Measurements from ENCODE around the gene CP. TPM values are rescaled to one million over a fixed set of nuclear protein-coding genes. Genes with fewer than 3 reads are reported as not detected.
A peak's percentile ranks its signal among the peaks of the same experiment; 100 is the strongest.

CP gene
- total and polyA plus RNA-seq, 9 of the 15 experiments (the other 6 are each of a cell fraction or from before 2014, with no cell fraction given), result 0.30 to 0.75 TPM; not detected in 7

DNA sequence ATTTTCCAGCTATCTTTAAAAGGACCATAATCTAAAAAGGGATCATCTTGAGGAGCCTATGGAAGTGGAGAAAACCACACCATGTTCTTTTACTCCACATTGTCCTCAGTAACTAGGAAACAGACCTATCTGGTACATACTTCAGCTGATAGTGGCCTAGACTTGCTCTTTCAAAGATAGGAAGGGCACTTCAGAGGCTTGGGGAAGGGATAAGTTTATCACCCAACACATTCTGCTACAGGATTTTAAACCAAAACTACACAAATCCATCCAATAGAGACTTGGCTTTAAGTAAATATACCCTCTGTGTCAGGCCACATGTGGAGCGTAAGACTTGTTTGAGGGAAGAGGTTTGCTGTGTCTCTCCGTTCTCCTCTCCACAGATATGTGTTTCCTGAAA lies 35.4 kb downstream of the CP start (continued):
- TF ChIP-seq, protein P1, sequence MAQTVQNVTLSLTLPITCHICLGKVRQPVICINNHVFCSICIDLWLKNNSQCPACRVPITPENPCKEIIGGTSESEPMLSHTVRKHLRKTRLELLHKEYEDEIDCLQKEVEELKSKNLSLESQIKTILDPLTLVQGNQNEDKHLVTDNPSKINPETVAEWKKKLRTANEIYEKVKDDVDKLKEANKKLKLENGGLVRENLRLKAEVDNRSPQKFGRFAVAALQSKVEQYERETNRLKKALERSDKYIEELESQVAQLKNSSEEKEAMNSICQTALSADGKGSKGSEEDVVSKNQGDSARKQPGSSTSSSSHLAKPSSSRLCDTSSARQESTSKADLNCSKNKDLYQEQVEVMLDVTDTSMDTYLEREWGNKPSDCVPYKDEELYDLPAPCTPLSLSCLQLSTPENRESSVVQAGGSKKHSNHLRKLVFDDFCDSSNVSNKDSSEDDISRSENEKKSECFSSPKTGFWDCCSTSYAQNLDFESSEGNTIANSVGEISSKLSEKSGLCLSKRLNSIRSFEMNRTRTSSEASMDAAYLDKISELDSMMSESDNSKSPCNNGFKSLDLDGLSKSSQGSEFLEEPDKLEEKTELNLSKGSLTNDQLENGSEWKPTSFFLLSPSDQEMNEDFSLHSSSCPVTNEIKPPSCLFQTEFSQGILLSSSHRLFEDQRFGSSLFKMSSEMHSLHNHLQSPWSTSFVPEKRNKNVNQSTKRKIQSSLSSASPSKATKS (CRISPR knock-in tag; IDR thresholded peaks at IDR 0.05), result no peak
- TF ChIP-seq BCOR (IDR thresholded peaks at IDR 0.05), result no peak
- TF ChIP-seq BCL6 (CRISPR knock-in tag; IDR thresholded peaks at IDR 0.05), result no peak
- no peak for TF ChIP-seq SMARCE1 (IDR thresholded peaks at IDR 0.05)
- peak; percentile 27; the same call in 1 of the 2 replicates for TF ChIP-seq ZBTB17 (CRISPR knock-in tag; IDR thresholded peaks at IDR 0.05)
- TF ChIP-seq DLX4 (CRISPR knock-in tag; IDR thresholded peaks at IDR 0.05), result no peak
- TF ChIP-seq, protein P2, sequence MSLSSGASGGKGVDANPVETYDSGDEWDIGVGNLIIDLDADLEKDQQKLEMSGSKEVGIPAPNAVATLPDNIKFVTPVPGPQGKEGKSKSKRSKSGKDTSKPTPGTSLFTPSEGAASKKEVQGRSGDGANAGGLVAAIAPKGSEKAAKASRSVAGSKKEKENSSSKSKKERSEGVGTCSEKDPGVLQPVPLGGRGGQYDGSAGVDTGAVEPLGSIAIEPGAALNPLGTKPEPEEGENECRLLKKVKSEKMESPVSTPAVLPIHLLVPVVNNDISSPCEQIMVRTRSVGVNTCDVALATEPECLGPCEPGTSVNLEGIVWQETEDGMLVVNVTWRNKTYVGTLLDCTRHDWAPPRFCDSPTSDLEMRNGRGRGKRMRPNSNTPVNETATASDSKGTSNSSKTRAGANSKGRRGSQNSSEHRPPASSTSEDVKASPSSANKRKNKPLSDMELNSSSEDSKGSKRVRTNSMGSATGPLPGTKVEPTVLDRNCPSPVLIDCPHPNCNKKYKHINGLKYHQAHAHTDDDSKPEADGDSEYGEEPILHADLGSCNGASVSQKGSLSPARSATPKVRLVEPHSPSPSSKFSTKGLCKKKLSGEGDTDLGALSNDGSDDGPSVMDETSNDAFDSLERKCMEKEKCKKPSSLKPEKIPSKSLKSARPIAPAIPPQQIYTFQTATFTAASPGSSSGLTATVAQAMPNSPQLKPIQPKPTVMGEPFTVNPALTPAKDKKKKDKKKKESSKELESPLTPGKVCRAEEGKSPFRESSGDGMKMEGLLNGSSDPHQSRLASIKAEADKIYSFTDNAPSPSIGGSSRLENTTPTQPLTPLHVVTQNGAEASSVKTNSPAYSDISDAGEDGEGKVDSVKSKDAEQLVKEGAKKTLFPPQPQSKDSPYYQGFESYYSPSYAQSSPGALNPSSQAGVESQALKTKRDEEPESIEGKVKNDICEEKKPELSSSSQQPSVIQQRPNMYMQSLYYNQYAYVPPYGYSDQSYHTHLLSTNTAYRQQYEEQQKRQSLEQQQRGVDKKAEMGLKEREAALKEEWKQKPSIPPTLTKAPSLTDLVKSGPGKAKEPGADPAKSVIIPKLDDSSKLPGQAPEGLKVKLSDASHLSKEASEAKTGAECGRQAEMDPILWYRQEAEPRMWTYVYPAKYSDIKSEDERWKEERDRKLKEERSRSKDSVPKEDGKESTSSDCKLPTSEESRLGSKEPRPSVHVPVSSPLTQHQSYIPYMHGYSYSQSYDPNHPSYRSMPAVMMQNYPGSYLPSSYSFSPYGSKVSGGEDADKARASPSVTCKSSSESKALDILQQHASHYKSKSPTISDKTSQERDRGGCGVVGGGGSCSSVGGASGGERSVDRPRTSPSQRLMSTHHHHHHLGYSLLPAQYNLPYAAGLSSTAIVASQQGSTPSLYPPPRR (CRISPR knock-in tag; IDR thresholded peaks at IDR 0.05; ENCODE audit: borderline replicate concordance), result no peak
- no peak for TF ChIP-seq ZNF507 (tag; conservative IDR thresholded peaks at IDR 0.05)
- TF ChIP-seq FOXM1 (IDR thresholded peaks at IDR 0.05; ENCODE audit: low read depth), result peak; percentile 57; the same call in 1 of the 2 replicates
- no peak for TF ChIP-seq FOXM1 (CRISPR knock-in tag; IDR thresholded peaks at IDR 0.05; ENCODE audit: low read depth)
- TF ChIP-seq, protein P3, sequence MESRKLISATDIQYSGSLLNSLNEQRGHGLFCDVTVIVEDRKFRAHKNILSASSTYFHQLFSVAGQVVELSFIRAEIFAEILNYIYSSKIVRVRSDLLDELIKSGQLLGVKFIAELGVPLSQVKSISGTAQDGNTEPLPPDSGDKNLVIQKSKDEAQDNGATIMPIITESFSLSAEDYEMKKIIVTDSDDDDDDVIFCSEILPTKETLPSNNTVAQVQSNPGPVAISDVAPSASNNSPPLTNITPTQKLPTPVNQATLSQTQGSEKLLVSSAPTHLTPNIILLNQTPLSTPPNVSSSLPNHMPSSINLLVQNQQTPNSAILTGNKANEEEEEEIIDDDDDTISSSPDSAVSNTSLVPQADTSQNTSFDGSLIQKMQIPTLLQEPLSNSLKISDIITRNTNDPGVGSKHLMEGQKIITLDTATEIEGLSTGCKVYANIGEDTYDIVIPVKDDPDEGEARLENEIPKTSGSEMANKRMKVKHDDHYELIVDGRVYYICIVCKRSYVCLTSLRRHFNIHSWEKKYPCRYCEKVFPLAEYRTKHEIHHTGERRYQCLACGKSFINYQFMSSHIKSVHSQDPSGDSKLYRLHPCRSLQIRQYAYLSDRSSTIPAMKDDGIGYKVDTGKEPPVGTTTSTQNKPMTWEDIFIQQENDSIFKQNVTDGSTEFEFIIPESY (CRISPR knock-in tag; IDR thresholded peaks at IDR 0.05), result no peak
- no peak for TF ChIP-seq ZBTB2 (IDR thresholded peaks at IDR 0.05)
- no peak for TF ChIP-seq KAT8 (IDR thresholded peaks at IDR 0.05; ENCODE audit: low read depth)
- TF ChIP-seq PTTG1 (tag; IDR thresholded peaks at IDR 0.05; ENCODE audit: low read depth), result no peak
- TF ChIP-seq SRSF9 (IDR thresholded peaks at IDR 0.05; ENCODE audit: borderline replicate concordance, low read depth, low read length), result no peak
- TF ChIP-seq ZNF3 (CRISPR knock-in tag; IDR thresholded peaks at IDR 0.05), result no peak
- TF ChIP-seq PCBP1 (IDR thresholded peaks at IDR 0.05; ENCODE audit: low read depth, low read length, poor library complexity, severe bottlenecking), result no peak
- TF ChIP-seq GABPB1 (CRISPR knock-in tag; IDR thresholded peaks at IDR 0.05), result no peak
- no peak for TF ChIP-seq MAFK (IDR thresholded peaks at IDR 0.05; ENCODE audit: low read length)
